ENCODE data around the gene CEACAM18.

Gene CEACAM18

DNA sequence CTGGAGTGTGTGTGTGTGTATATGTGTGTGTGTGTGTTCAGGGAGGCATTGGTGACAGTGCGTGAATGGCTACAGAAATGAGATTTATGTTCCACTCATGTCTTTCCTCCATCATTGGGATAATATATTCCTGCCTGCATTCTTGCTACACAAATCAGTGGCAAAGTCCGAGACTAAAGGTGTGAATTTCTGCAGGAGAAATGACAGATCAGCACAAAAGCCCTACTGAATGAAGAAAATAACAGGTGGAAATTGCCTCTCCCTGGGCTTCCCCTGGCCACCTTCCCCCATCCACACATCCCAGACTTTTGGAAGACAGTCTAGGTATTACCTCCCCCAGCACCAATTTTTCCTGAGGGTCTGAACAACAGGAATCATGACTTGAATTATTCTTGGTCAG lies 43.0 kb downstream of the CEACAM18 start:
- no peaks in the 10 kb centered on the region for H3K9me2 ChIP-seq (replicated peaks; ENCODE audit: control insufficient read depth, low read length)
- no peak overlapping the region for H3K4me3 ChIP-seq (ENCODE audit: low read length)
- no peaks in the 10 kb centered on the region for H3K4me1 ChIP-seq (ENCODE audit: control insufficient read depth, low read length)
- H3K27me3 ChIP-seq (ENCODE audit: control insufficient read depth, low read length), result peaks cover 5% of the 10 kb centered on the region; the same call in 1 of the 2 replicates
- no peaks in the 10 kb centered on the region for H3K9me3 ChIP-seq (ENCODE audit: control insufficient read depth, insufficient read depth, low read length)
- TF ChIP-seq, protein P1, sequence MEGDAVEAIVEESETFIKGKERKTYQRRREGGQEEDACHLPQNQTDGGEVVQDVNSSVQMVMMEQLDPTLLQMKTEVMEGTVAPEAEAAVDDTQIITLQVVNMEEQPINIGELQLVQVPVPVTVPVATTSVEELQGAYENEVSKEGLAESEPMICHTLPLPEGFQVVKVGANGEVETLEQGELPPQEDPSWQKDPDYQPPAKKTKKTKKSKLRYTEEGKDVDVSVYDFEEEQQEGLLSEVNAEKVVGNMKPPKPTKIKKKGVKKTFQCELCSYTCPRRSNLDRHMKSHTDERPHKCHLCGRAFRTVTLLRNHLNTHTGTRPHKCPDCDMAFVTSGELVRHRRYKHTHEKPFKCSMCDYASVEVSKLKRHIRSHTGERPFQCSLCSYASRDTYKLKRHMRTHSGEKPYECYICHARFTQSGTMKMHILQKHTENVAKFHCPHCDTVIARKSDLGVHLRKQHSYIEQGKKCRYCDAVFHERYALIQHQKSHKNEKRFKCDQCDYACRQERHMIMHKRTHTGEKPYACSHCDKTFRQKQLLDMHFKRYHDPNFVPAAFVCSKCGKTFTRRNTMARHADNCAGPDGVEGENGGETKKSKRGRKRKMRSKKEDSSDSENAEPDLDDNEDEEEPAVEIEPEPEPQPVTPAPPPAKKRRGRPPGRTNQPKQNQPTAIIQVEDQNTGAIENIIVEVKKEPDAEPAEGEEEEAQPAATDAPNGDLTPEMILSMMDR (IDR thresholded peaks at IDR 0.05; ENCODE audit: low read depth, low read length, poor library complexity, severe bottlenecking), result no peak
- no peak for TF ChIP-seq EZH2phosphoT487 (IDR thresholded peaks at IDR 0.05; ENCODE audit: borderline replicate concordance, low read length)
- no peaks in the 10 kb centered on the region for H3K79me2 ChIP-seq (ENCODE audit: control insufficient read depth, low read length)
- no peaks in the 10 kb centered on the region for H3K36me3 ChIP-seq (ENCODE audit: control insufficient read depth, low read length)
- H3K27ac ChIP-seq (ENCODE audit: low read depth, low read length), result no peak overlapping the region
- no peak overlapping the region for H3K4me2 ChIP-seq (ENCODE audit: low read length)
- H4K20me1 ChIP-seq (ENCODE audit: control insufficient read depth, insufficient read depth, low read depth, low read length), result no peaks in the 10 kb centered on the region
- no peaks in the 10 kb centered on the region for H3F3A ChIP-seq (ENCODE audit: control insufficient read depth, insufficient read depth)

DNA sequence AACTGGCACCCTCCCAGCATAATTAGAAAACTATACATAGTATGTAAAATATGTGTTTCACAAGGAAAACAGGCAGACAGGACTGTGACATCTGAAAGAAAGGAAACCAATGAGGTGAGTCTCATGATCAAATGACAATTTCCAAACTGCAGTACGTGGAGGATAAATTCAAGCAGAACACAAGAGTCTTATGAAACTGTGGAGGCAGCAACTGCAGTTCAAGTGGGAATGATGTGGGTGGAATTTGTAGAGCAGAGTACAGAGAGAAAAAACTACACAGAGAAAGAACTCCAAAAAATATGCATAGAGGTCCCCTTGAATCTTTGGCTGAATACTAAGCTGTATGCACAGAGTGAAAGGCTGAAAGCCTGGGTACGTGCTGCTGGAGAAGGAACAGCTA lies 43.4 kb downstream of the CEACAM18 start:
- Histone ChIP-seq H3F3A (ENCODE audit: control insufficient read depth, insufficient read depth) (no peaks in the 10 kb centered on the region), H3K9me2 (replicated peaks; ENCODE audit: control insufficient read depth, low read length) (no peaks in the 10 kb centered on the region), H3K36me3 (ENCODE audit: control insufficient read depth, low read length) (no peaks in the 10 kb centered on the region), H3K27me3 (ENCODE audit: control insufficient read depth, low read length) (peaks cover 5% of the 10 kb centered on the region), H3K27ac (ENCODE audit: low read depth, low read length) (no peak overlapping the region), H4K20me1 (ENCODE audit: control insufficient read depth, insufficient read depth, low read depth, low read length) (no peaks in the 10 kb centered on the region), H3K79me2 (ENCODE audit: control insufficient read depth, low read length) (no peaks in the 10 kb centered on the region), H3K9me3 (ENCODE audit: control insufficient read depth, insufficient read depth, low read length) (no peaks in the 10 kb centered on the region), H3K4me3 (ENCODE audit: low read length) (no peak overlapping the region), H3K4me2 (ENCODE audit: low read length) (no peak overlapping the region), H3K4me1 (ENCODE audit: control insufficient read depth, low read length) (no peaks in the 10 kb centered on the region)
- TF ChIP-seq, protein P1 (IDR thresholded peaks at IDR 0.05; ENCODE audit: low read depth, low read length, poor library complexity, severe bottlenecking), result no peak
- no peak for TF ChIP-seq EZH2phosphoT487 (IDR thresholded peaks at IDR 0.05; ENCODE audit: borderline replicate concordance, low read length)

DNA sequence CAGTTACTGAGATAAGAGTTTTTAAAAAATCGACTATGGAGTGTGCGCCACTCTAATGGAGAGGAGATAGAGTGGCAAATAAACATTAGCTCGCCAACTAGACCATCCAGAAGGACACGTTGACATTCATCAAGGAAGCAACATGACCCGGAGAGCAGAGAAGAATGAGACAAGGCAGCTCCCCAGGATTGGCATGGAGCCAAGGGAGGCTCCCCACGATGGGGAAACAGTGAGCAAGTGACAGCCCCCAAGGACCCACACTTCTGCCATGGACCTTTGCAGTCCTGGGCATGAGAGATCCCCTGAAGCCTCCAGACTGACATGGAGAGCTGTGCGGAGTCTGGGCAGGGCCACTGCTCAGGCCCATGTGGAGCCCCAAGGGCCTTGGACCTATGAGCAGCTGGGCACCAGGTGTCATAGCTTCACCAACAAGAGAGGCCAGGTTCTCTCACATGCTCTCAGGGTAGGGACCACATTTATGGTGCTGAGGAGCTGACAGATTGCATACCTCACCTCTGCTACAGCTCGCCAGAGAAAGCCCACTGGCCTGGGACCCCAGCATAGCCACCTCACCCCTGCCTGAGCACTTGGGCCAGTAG lies 46.4 kb downstream of the CEACAM18 start:
- peaks cover 21% of the 10 kb centered on the region for H3K27me3 ChIP-seq (ENCODE audit: control insufficient read depth, low read length)
- H3K27ac ChIP-seq (ENCODE audit: low read depth, low read length), result no peak overlapping the region
- no peaks in the 10 kb centered on the region for H4K20me1 ChIP-seq (ENCODE audit: control insufficient read depth, insufficient read depth, low read depth, low read length)
- no peaks in the 10 kb centered on the region for H3F3A ChIP-seq (ENCODE audit: control insufficient read depth, insufficient read depth)
- no peaks in the 10 kb centered on the region for H3K9me3 ChIP-seq (ENCODE audit: control insufficient read depth, insufficient read depth, low read length)
- H3K4me2 ChIP-seq (ENCODE audit: low read length), result no peak overlapping the region
- no peaks in the 10 kb centered on the region for H3K4me1 ChIP-seq (ENCODE audit: control insufficient read depth, low read length)
- H3K9me2 ChIP-seq (replicated peaks; ENCODE audit: control insufficient read depth, low read length), result no peaks in the 10 kb centered on the region
- no peak overlapping the region for H3K4me3 ChIP-seq (ENCODE audit: low read length)
- no peaks in the 10 kb centered on the region for H3K79me2 ChIP-seq (ENCODE audit: control insufficient read depth, low read length)
- no peaks in the 10 kb centered on the region for H3K36me3 ChIP-seq (ENCODE audit: control insufficient read depth, low read length)
- no peak for TF ChIP-seq EZH2phosphoT487 (IDR thresholded peaks at IDR 0.05; ENCODE audit: borderline replicate concordance, low read length)
- TF ChIP-seq, protein P1 (IDR thresholded peaks at IDR 0.05; ENCODE audit: low read depth, low read length, poor library complexity, severe bottlenecking), result no peak

Data from DOHH2 (cell line).